IMR-90 (cell line): Measurements from ENCODE around the gene MRC1. TPM values are rescaled to one million over a fixed set of nuclear protein-coding genes. Genes with fewer than 3 reads are reported as not detected.
A peak's percentile ranks its signal among the peaks of the same experiment; 100 is the strongest.

Experiments used
- ATAC-seq: fragments of 200-7000 bp; cut with Tn5 transposase; 2 replicates; pipeline ENCODE4 v1.9.1; 2020; ENCODE audit warnings: low read depth, mild to moderate bottlenecking, moderate library complexity
- Bru-seq: library from RNA; stranded (reverse); fragments of 400-500 nt; gene quantifications from one replicate; lab custom pipeline; 2021; lab: Mats Ljungman, UMichigan
- BruChase-seq, 2 experiments: library from RNA; stranded (reverse); fragments of 400-500 nt; gene quantifications; one replicate each; lab custom pipeline; 2021; lab: Mats Ljungman, UMichigan
- BruUV-seq: library from RNA; stranded (reverse); fragments of 400-500 nt; replicated peaks from 2 replicates; lab custom pipeline; 2021; lab: Mats Ljungman, UMichigan
- CTCF ChIA-PET: fragments of 300-600 bp; formaldehyde crosslinking; extraction: SDS; loops from one replicate; lab custom pipeline; 2021; ENCODE audit warnings: antibody characterized with exemption; lab: Yijun Ruan, JAX
- POLR2A ChIA-PET: fragments of 300-600 bp; sonication (Branson Sonifier 250); formaldehyde crosslinking; loops from one replicate; lab custom pipeline; 2022; ENCODE audit warnings: antibody characterized with exemption; ENCODE audit not compliant: unreplicated experiment; lab: Charles Lee
- DNase-seq: peaks from one replicate; pipeline ENCODE4 v3.0.0; 2013
- H2AFZ ChIP-seq: replicated peaks from 2 replicates; pipeline ENCODE3; 2013; ENCODE audit warnings: low read length, mild to moderate bottlenecking; ENCODE audit not compliant: poor library complexity
- H2AK5ac ChIP-seq: 2 replicates; pipeline ENCODE4 v1.6.1; 2013; ENCODE audit warnings: low read depth, low read length, inconsistent platforms
- H2AK9ac ChIP-seq: replicated peaks from 2 replicates; pipeline ENCODE3; 2013; ENCODE audit warnings: mild to moderate bottlenecking, low read depth, low read length, moderate library complexity; ENCODE audit not compliant: poor library complexity
- H2BK120ac ChIP-seq: 2 replicates; pipeline ENCODE4 v1.6.1; 2013; ENCODE audit warnings: low read depth, low read length, inconsistent platforms
- H2BK15ac ChIP-seq: 3 replicates; pipeline ENCODE4 v1.6.1; 2013; ENCODE audit warnings: low read depth, low read length, inconsistent platforms
- H2BK20ac ChIP-seq: 2 replicates; pipeline ENCODE4 v1.6.1; 2013; ENCODE audit warnings: low read depth, mild to moderate bottlenecking, inconsistent platforms, low read length, moderate library complexity
- H2BK5ac ChIP-seq: 2 replicates; pipeline ENCODE4 v1.6.1; 2013; ENCODE audit warnings: mild to moderate bottlenecking, low read depth, low read length, inconsistent platforms; ENCODE audit not compliant: poor library complexity, severe bottlenecking
- H3K14ac ChIP-seq: replicated peaks from 2 replicates; pipeline ENCODE4 v1.6.1; 2013; ENCODE audit warnings: low read depth, low read length, inconsistent platforms
- H3K18ac ChIP-seq: 2 replicates; pipeline ENCODE4 v1.6.1; 2013; ENCODE audit warnings: low read depth, low read length, control low read depth
- H3K23ac ChIP-seq: 2 replicates; pipeline ENCODE4 v1.6.1; 2013; ENCODE audit warnings: low read depth, low read length, inconsistent platforms
- H3K27ac ChIP-seq: 2 replicates; pipeline ENCODE4 v1.5.1; 2013; ENCODE audit warnings: mild to moderate bottlenecking, control low read depth, low read length; ENCODE audit not compliant: insufficient read depth
- H3K27me3 ChIP-seq: 2 replicates; pipeline ENCODE4 v1.6.1; 2013; ENCODE audit warnings: low read length; ENCODE audit not compliant: control insufficient read depth, insufficient read depth
- H3K36me3 ChIP-seq: 2 replicates; pipeline ENCODE4 v1.6.1; 2013; ENCODE audit warnings: low read length, mixed read lengths; ENCODE audit not compliant: control insufficient read depth, insufficient read depth
- H3K4ac ChIP-seq: 2 replicates; pipeline ENCODE4 v1.6.1; 2013; ENCODE audit warnings: low read depth, low read length, inconsistent platforms
- H3K4me1 ChIP-seq: 2 replicates; pipeline ENCODE4 v1.6.1; 2013; ENCODE audit warnings: low read length, mixed read lengths; ENCODE audit not compliant: control insufficient read depth, insufficient read depth
- H3K4me2 ChIP-seq: 2 replicates; pipeline ENCODE4 v1.6.1; 2013; ENCODE audit warnings: low read depth, mild to moderate bottlenecking, control low read depth, low read length, moderate library complexity
- H3K4me3 ChIP-seq: 2 replicates; pipeline ENCODE4 v1.5.1; 2013; ENCODE audit warnings: low read depth, mild to moderate bottlenecking, control low read depth, low read length, moderate library complexity; ENCODE audit not compliant: insufficient read depth
- H3K56ac ChIP-seq: 2 replicates; pipeline ENCODE4 v1.6.1; 2013; ENCODE audit warnings: low read length, inconsistent platforms; ENCODE audit not compliant: insufficient read depth; ENCODE audit errors: extremely low read depth
- H3K79me1 ChIP-seq, 2 experiments: 2 replicates each; pipeline ENCODE4 v1.6.1; 2013; ENCODE audit warnings: low read length in 2 of 2, inconsistent platforms in 1 of 2, low read depth in 1 of 2
- H3K9ac ChIP-seq: 2 replicates; pipeline ENCODE4 v1.6.1; 2013; ENCODE audit warnings: low read depth, low read length, control low read depth
- H3K9me1 ChIP-seq: 2 replicates; pipeline ENCODE4 v1.6.1; 2013; ENCODE audit warnings: low read length, inconsistent platforms; ENCODE audit not compliant: insufficient read depth
- H3K9me3 ChIP-seq: 2 replicates; pipeline ENCODE4 v1.6.1; 2013; ENCODE audit warnings: low read length; ENCODE audit not compliant: control insufficient read depth, insufficient read depth
- H4K20me1 ChIP-seq: 2 replicates; pipeline ENCODE4 v1.6.1; 2013; ENCODE audit warnings: low read length, inconsistent platforms; ENCODE audit not compliant: insufficient read depth
- H4K5ac ChIP-seq: 2 replicates; pipeline ENCODE4 v1.6.1; 2013; ENCODE audit warnings: mild to moderate bottlenecking, low read depth, low read length, control low read depth
- H4K8ac ChIP-seq, 2 experiments: 2 replicates each; pipeline ENCODE4 v1.6.1; 2013; ENCODE audit warnings: low read depth in 2 of 2, low read length in 2 of 2, control low read depth in 1 of 2, inconsistent platforms in 1 of 2
- H4K91ac ChIP-seq: 2 replicates; pipeline ENCODE4 v1.6.1; 2013; ENCODE audit warnings: low read depth, low read length, inconsistent platforms; ENCODE audit not compliant: insufficient read depth
- CHD1 ChIP-seq: IDR thresholded peaks from 2 replicates; pipeline ENCODE4 v1.6.1; 2012; ENCODE audit warnings: low read depth, low read length, improper control_type of control experiment
- FOS ChIP-seq: fragments of 150-350 bp; IDR thresholded peaks from 2 replicates; pipeline ENCODE4 v1.6.1; 2016; ENCODE audit warnings: low read depth, low read length
- MAFK ChIP-seq: IDR thresholded peaks from 2 replicates; pipeline ENCODE4 v1.6.1; 2012; ENCODE audit warnings: low read depth, low read length, improper control_type of control experiment
- MAZ ChIP-seq: IDR thresholded peaks from 2 replicates; pipeline ENCODE4 v1.6.1; 2012; ENCODE audit warnings: low read depth, mild to moderate bottlenecking, low read length, improper control_type of control experiment, moderate library complexity, borderline replicate concordance
- POLR2A ChIP-seq: IDR thresholded peaks from 2 replicates; pipeline ENCODE4 v1.6.1; 2012; ENCODE audit warnings: mild to moderate bottlenecking, low read depth, low read length
- RAD21 ChIP-seq: IDR thresholded peaks from 2 replicates; pipeline ENCODE4 v1.6.1; 2012; ENCODE audit warnings: low read length, improper control_type of control experiment
- RFX5 ChIP-seq: IDR thresholded peaks from 2 replicates; pipeline ENCODE4 v1.8.0; 2012; ENCODE audit warnings: low read depth, mild to moderate bottlenecking, low read length, moderate library complexity
- USF2 ChIP-seq: fragments of 150-350 bp; IDR thresholded peaks from 2 replicates; pipeline ENCODE4 v1.6.1; 2017; ENCODE audit warnings: mild to moderate bottlenecking, antibody characterized with exemption, low read length, low read depth
- WGBS, 2 experiments: methylation state at CpG; one replicate each; pipeline versions ENCODE4 v1.1.5 to v1.1.7; 2013; ENCODE audit warnings: missing lambda C conversion rate in 2 of 2; ENCODE audit not compliant: insufficient read length in 1 of 2; ENCODE audit errors: extremely low coverage in 2 of 2; 5-methylcytosine and 5-hydroxymethylcytosine counted together
- dilution Hi-C: fragments of 300-500 bp; cut with HindIII; formaldehyde crosslinking; loops from one replicate; pipeline ENCODE4 v1.14.3; 2018; ENCODE audit warnings: low sequenced_read_pairs; ENCODE audit not compliant: unreplicated experiment
- in situ Hi-C: fragments of 300-500 bp; cut with MboI; formaldehyde crosslinking; loops from 3 replicates; pipeline ENCODE4 v1.14.3; 2019; ENCODE audit warnings: low sequenced_read_pairs, inconsistent platforms, mixed read lengths
- intact Hi-C: fragments of 100-400 bp; cut with micrococcal nuclease; formaldehyde crosslinking; loops from 2 replicates; pipeline ENCODE4 v1.10.0; 2022
- long read RNA-seq: library from polyadenylated mRNA; unstranded; transcript quantifications from one replicate; pipeline ENCODE4 v2.0.0, GENCODE V29; 2021; ENCODE audit not compliant: unreplicated experiment
- polyA plus RNA-seq, 3 experiments: library from polyadenylated mRNA; depleted of rRNA; stranded (reverse); fragments of >200 nt; gene quantifications; 2 replicates each; pipeline ENCODE4 v1.2.3, GENCODE V29; 2012; ENCODE audit warnings: low replicate concordance in 1 of 3
- total RNA-seq: library from RNA; depleted of rRNA; stranded (reverse); fragments of >200 nt; gene quantifications from 2 replicates; pipeline ENCODE4 v1.2.3, GENCODE V29; 2012; rRNA removed

Gene MRC1
- not detected in 2 replicates for total RNA-seq
- polyA plus RNA-seq (2012; rRNA removed) = not detected in 2 replicates
- not detected in 2 replicates for polyA plus RNA-seq (2012; cell fraction: cytosol; rRNA removed)
- polyA plus RNA-seq (2012; cell fraction: nucleus; rRNA removed; ENCODE audit: low replicate concordance) = not detected in 2 replicates
- Bru-seq, nascent RNA = percentile 6 among the genes with signal in this experiment
- percentile 8 among the genes with signal in this experiment for BruChase-seq, experiment 1, labeled RNA remaining after a 6-hour chase
- percentile 5 among the genes with signal in this experiment for BruChase-seq, experiment 2, labeled RNA remaining after a 2-hour chase
- long read RNA-seq = 0 reads

DNA sequence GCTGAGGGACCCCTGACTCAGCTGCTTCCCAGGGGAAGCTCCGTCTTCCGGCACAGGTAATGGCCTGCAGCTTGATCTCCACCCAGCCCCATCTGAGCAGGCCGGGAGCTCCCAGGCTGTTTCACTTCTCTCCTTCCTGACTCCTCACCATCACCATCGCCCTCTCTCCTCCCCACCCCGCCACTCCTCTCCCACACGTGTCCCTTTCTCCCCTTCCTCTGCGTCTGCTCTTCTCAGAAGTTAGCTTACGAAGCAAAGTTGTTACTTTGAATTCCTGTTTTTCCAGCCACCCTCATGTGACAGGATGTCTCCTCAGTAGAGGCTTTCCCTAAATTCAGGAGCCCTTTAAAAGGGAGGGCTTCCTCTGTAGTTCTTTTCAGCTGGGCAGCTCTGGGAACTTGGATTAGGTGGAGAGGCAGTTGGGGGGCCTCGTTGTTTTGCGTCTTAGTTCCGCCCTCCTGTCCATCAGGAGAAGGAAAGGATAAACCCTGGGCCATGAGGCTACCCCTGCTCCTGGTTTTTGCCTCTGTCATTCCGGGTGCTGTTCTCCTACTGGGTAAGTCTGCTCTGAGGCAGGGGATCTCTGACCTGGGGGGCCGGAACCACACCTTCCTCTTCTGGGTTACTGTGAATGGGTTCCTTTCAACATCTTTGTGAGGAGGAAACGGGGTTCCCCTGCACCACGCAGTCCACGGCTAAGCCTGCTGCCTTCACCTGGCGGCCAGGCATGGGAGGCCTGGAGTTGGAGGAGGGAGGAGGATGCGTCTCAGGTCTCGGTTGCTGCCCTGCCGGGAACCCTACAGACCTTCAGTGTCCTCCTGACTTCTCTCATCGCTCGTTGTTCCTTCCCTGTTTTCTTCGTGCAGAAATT, at the start of gene MRC1:
Gene MRC1, plus strand, starts transcription at position 378 of the 871 bp plus-strand sequence. Its CDS starts 118 bp downstream, at position 496.
- Histone ChIP-seq H3K4me1 (no peaks in the 10 kb centered on the region), H2AK5ac (no peak within 1 kb of the TSS), H3K18ac (no peak within 1 kb of the TSS), H3K23ac (no peak within 1 kb of the TSS), H2AK9ac (no peak within 1 kb of the TSS), H3K27me3 (peaks cover 4% of the 10 kb centered on the region), H3K27ac (no peak within 1 kb of the TSS), H4K20me1 (no peaks in the 10 kb centered on the region), H4K8ac (no peak within 1 kb of the TSS), H3K79me1 (no peaks in the 10 kb centered on the region), H4K5ac (no peak within 1 kb of the TSS), H2BK120ac (no peak within 1 kb of the TSS), H3K14ac (no peak within 1 kb of the TSS), H3K36me3 (no peaks in the 10 kb centered on the region), H4K91ac (no peak within 1 kb of the TSS), H3K4me3 (no peak within 1 kb of the TSS), H3K9ac (no peak within 1 kb of the TSS), H3K4ac (no peak within 1 kb of the TSS), H2AFZ (peak within 1 kb of the TSS; percentile 32), H2BK20ac (no peak within 1 kb of the TSS), H2BK15ac (no peak within 1 kb of the TSS), H3K4me2 (no peak within 1 kb of the TSS), H3K9me3 (no peaks in the 10 kb centered on the region), H3K56ac (no peak within 1 kb of the TSS; the same call in 1 of the 2 replicates), H2BK5ac (no peak within 1 kb of the TSS), H3K9me1 (no peaks in the 10 kb centered on the region)
- 68% methylated on average over 7 of the region's 23 CpGs; no CpG with 5 or more reads in 1 of the 2 experiments for WGBS, 2 experiments
- ChIA-PET POLR2A (no interaction called here), CTCF (no interaction called here)
- dilution Hi-C loops = no loop called here
- intact Hi-C loops = no loop called here
- in situ Hi-C loops = no loop called here
- no peak for TF ChIP-seq FOS
- TF ChIP-seq CHD1 = no peak
- TF ChIP-seq POLR2A = no peak
- TF ChIP-seq USF2 = no peak
- no peak for TF ChIP-seq RAD21
- no peak for TF ChIP-seq RFX5
- TF ChIP-seq MAZ = no peak
- no peak for TF ChIP-seq MAFK
- DNase-seq = no peak
- no peak for ATAC-seq
- no TSS peak for BruUV-seq
